ENCODE measurements around the gene ARHGAP45. TPM values are rescaled to one million over a fixed set of nuclear protein-coding genes. Genes with fewer than 3 reads are reported as not detected.
A peak's percentile ranks its signal among the peaks of the same experiment; 100 is the strongest.

Gene ARHGAP45
- total RNA-seq, 4 donors from 2014 or later, result 9.5 to 29.8 (median 14.6) TPM

GRCh38 chr19:1115646-1116420, 48.9 kb downstream of the ARHGAP45 start:
- H3K4me1 ChIP-seq, result peaks cover 0 to 29% (median 17%) of the 10 kb centered on the region in 3 donors
- no peaks in the 10 kb centered on the region for H3K27me3 ChIP-seq
- no peaks in the 10 kb centered on the region for H3K9me3 ChIP-seq
- H3K4me3 ChIP-seq, result no peak overlapping the region
- peaks cover 0 to 95% of the 10 kb centered on the region in 2 donors for H3K36me3 ChIP-seq
- TF ChIP-seq POLR2A (IDR thresholded peaks at IDR 0.05), result no peak
- TF ChIP-seq POLR2AphosphoS5 (IDR thresholded peaks at IDR 0.05), result no peak
- no peak for TF ChIP-seq EP300 (IDR thresholded peaks at IDR 0.05)
- TF ChIP-seq CTCF (IDR thresholded peaks at IDR 0.05), result no peak
- H3K27ac ChIP-seq, result no peak overlapping the region
- WGBS, 2 donors (ENCODE audit: low coverage in 1 of 2), result 93% methylated on average over 8 of the region's 35 CpGs; no CpG with 5 or more reads in 1 of the 2 donors
- no peak for ATAC-seq

- Histone ChIP-seq H3K27ac (no peak overlapping the region), H3K36me3 (peaks cover 0 to 95% of the 10 kb centered on the region in 2 donors), H3K27me3 (no peaks in the 10 kb centered on the region), H3K4me3 (no peak overlapping the region), H3K4me1 (peaks cover 0 to 24% (median 17%) of the 10 kb centered on the region in 3 donors), H3K9me3 (no peaks in the 10 kb centered on the region)
- ATAC-seq, result no peak
- no CpG with 5 or more reads among the region's 52 CpGs for WGBS, 2 donors (ENCODE audit: low coverage in 1 of 2)
- TF ChIP-seq EP300 (IDR thresholded peaks at IDR 0.05) (no peak), CTCF (IDR thresholded peaks at IDR 0.05) (no peak), POLR2AphosphoS5 (IDR thresholded peaks at IDR 0.05) (no peak), POLR2A (IDR thresholded peaks at IDR 0.05) (no peak)
Measured at GRCh38 chr19:1116726-1117581, 50.0 kb downstream of the ARHGAP45 start.

GRCh38 chr19:1117654-1118053, 50.7 kb downstream of the ARHGAP45 start:
- Histone ChIP-seq H3K4me3 (no peak overlapping the region), H3K9me3 (no peaks in the 10 kb centered on the region), H3K27me3 (no peaks in the 10 kb centered on the region), H3K4me1 (peaks cover 0 to 17% (median 13%) of the 10 kb centered on the region in 3 donors), H3K27ac (no peak overlapping the region), H3K36me3 (peaks cover 0 to 95% of the 10 kb centered on the region in 2 donors)
- WGBS, 2 donors (ENCODE audit: low coverage in 1 of 2), result no CpG with 5 or more reads among the region's 16 CpGs
- TF ChIP-seq POLR2A (IDR thresholded peaks at IDR 0.05) (no peak), EP300 (IDR thresholded peaks at IDR 0.05) (no peak), CTCF (IDR thresholded peaks at IDR 0.05) (no peak), POLR2AphosphoS5 (IDR thresholded peaks at IDR 0.05) (no peak)
- no peak for ATAC-seq

- no peak for ATAC-seq
- Histone ChIP-seq H3K4me1 (peaks cover 0 to 17% (median under 1%) of the 10 kb centered on the region in 3 donors), H3K27ac (no peak overlapping the region), H3K9me3 (no peaks in the 10 kb centered on the region), H3K27me3 (no peaks in the 10 kb centered on the region), H3K36me3 (peaks cover 0 to 100% of the 10 kb centered on the region in 2 donors), H3K4me3 (no peak overlapping the region)
- WGBS, 2 donors (ENCODE audit: low coverage in 1 of 2), result 95% methylated on average over 12 of the region's 34 CpGs; no CpG with 5 or more reads in 1 of the 2 donors
- TF ChIP-seq POLR2AphosphoS5 (IDR thresholded peaks at IDR 0.05), result peak; percentile 22
- no peak for TF ChIP-seq POLR2A (IDR thresholded peaks at IDR 0.05)
Measured at GRCh38 chr19:1118999-1119398, 52.0 kb downstream of the ARHGAP45 start.

- Histone ChIP-seq H3K4me1 (peaks cover 0 to 20% (median 0%) of the 10 kb centered on the region in 3 donors), H3K4me3 (no peak overlapping the region), H3K9me3 (no peaks in the 10 kb centered on the region), H3K27me3 (no peaks in the 10 kb centered on the region), H3K27ac (no peak overlapping the region), H3K36me3 (peaks cover 0 to 100% of the 10 kb centered on the region in 2 donors)
- ATAC-seq, result no peak
- 54 to 80% methylated on average over 2 to 6 of the region's 50 CpGs for WGBS, 2 donors (ENCODE audit: low coverage in 1 of 2)
- TF ChIP-seq POLR2A (IDR thresholded peaks at IDR 0.05) (no peak), POLR2AphosphoS5 (IDR thresholded peaks at IDR 0.05) (peak; percentile 10)
Measured at GRCh38 chr19:1119475-1120217, 52.7 kb downstream of the ARHGAP45 start.

All from gastroesophageal sphincter (tissue), 4 donors.